C4-2B (cell line): Measurements from ENCODE around the gene SFXN3.

Experiments used
- CTCF ChIP-seq: fragments of 450-650 bp; conservative IDR thresholded peaks from 2 replicates; pipeline ENCODE4 v1.5.1; 2017; ENCODE audit warnings: mild to moderate bottlenecking
- ZFX ChIP-seq: fragments of 450-650 bp; IDR thresholded peaks from 2 replicates; pipeline ENCODE4 v1.6.1; 2017

- no peak for TF ChIP-seq CTCF
- TF ChIP-seq ZFX: no peak
Observed at GRCh38 chr10:101010329-101010728, 20.7 kb upstream of the SFXN3 start.
